Activated CD4-positive, alpha-beta memory T cell treated with anti-CD3 and anti-CD28 coated beads for 36 hours (primary cell): ENCODE data around the gene MEFV. TPM values are rescaled to one million over a fixed set of nuclear protein-coding genes. Genes with fewer than 3 reads are reported as not detected.
A peak's percentile ranks its signal among the peaks of the same experiment; 100 is the strongest.
"Not testable (repeated sequence)": the region's sequence is repeated elsewhere in the genome, so short reads cannot be mapped to it uniquely, and the experiment has no call there.

Experiments
- CTCF ChIA-PET: fragments of 350-600 bp; sonication (Branson Sonifier 250); formaldehyde crosslinking; loops from one replicate; lab custom pipeline; 2021; ENCODE audit warnings: antibody characterized with exemption, inconsistent platforms; lab: Charles Lee
- POLR2A ChIA-PET: fragments of 350-600 bp; sonication (Branson Sonifier 250); formaldehyde crosslinking; loops from one replicate; lab custom pipeline; 2021; ENCODE audit warnings: antibody characterized with exemption; lab: Charles Lee
- DNase-seq: peaks from one replicate; pipeline ENCODE4 v3.0.0-alpha.2; 2020
- H3K27ac Mint-ChIP-seq: one replicate; pipeline ENCODE4 v1.8.0; 2021; ENCODE audit warnings: mixed read lengths
- H3K27me3 Mint-ChIP-seq: one replicate; pipeline ENCODE4 v1.8.0; 2021; ENCODE audit warnings: mixed read lengths
- H3K36me3 Mint-ChIP-seq: one replicate; pipeline ENCODE4 v1.8.0; 2021; ENCODE audit warnings: mixed read lengths
- H3K4me1 Mint-ChIP-seq: one replicate; pipeline ENCODE4 v1.8.0; 2021; ENCODE audit warnings: low read depth, mixed read lengths
- H3K4me3 Mint-ChIP-seq: one replicate; pipeline ENCODE4 v1.8.0; 2021; ENCODE audit warnings: mild to moderate bottlenecking, mixed read lengths
- H3K9me3 Mint-ChIP-seq: one replicate; pipeline ENCODE4 v1.8.0; 2021; ENCODE audit warnings: mixed read lengths
- intact Hi-C: fragments of 100-400 bp; cut with micrococcal nuclease; formaldehyde crosslinking; loops from one replicate; pipeline ENCODE4 v1.15.1; 2023
- total RNA-seq, 2 experiments: library from RNA; stranded (reverse); gene quantifications; one replicate each; pipeline ENCODE4 v1.2.3, GENCODE V29; 2021

Gene MEFV
- total RNA-seq, 2 experiments from 2014 or later: 0.07 to 0.17 TPM

GRCh38 chr16:3282730-3283542, 26.5 kb upstream of the MEFV start, which contains the start of gene ZNF263:
ZNF263 (plus strand) TSS chr16:3283491; CDS start chr16:3283819, 328 bp downstream.
- Mint-ChIP-seq H3K4me3 (peak within 1 kb of the TSS; percentile 91), H3K9me3 (peaks cover 20% of the 10 kb centered on the region), H3K36me3 (peaks cover 42% of the 10 kb centered on the region), H3K27me3 (no peaks in the 10 kb centered on the region), H3K4me1 (peaks cover 31% of the 10 kb centered on the region), H3K27ac (peak within 1 kb of the TSS; percentile 99)
- intact Hi-C loops: loop anchor here (1.0 to 5.0 kb wide), 10 partner anchors 19 to 328 kb away; partner anchors contain the start of genes CLUAP1, NAA60, OR1F1 and SLX4
- DNase-seq: peak; percentile 96
- POLR2A ChIA-PET: interaction anchor here (0.6 to 3.2 kb wide), 8 partner anchors 16 to 1145 kb away, joined by 3 to 25 read pairs (median 6); partner anchors contain the start of genes NAA60, TIGD7, ZNF174 and ZNF597
- CTCF ChIA-PET: interaction anchor here (0.7 to 1.6 kb wide), 7 partner anchors 16 to 255 kb away, joined by 3 to 10 read pairs (median 5); partner anchors contain the start of genes ZNF174 and ZSCAN32

- POLR2A ChIA-PET: interaction anchor here (0.8 to 3.2 kb wide), 7 partner anchors 15 to 161 kb away, joined by 3 to 25 read pairs (median 8); partner anchors contain the start of genes NAA60, TIGD7, ZNF174 and ZNF597
- peak overlapping the region; percentile 99 for H3K27ac Mint-ChIP-seq
- H3K27me3 Mint-ChIP-seq: no peaks in the 10 kb centered on the region
- no peak for DNase-seq
- peaks cover 36% of the 10 kb centered on the region for H3K36me3 Mint-ChIP-seq
- intact Hi-C loops: loop anchor here (1.0 to 5.0 kb wide), 5 partner anchors 67 to 219 kb away; partner anchors contain the start of genes CLUAP1, NAA60, OR1F1 and ZNF597
- H3K9me3 Mint-ChIP-seq: peaks cover 15% of the 10 kb centered on the region
- CTCF ChIA-PET: interaction anchor here (1.0 to 1.6 kb wide), 4 partner anchors 15 to 153 kb away, joined by 5 to 10 read pairs (median 6); partner anchors contain the start of genes ZNF174 and ZSCAN32
- H3K4me3 Mint-ChIP-seq: peak overlapping the region; percentile 91
- H3K4me1 Mint-ChIP-seq: peaks cover 31% of the 10 kb centered on the region
Measured at GRCh38 chr16:3282103-3282729, 25.8 kb upstream of the MEFV start.

GRCh38 chr16:3281222-3281820, 24.9 kb upstream of the MEFV start:
- Mint-ChIP-seq H3K4me3 (peak overlapping the region; percentile 10), H3K27ac (no peak overlapping the region), H3K36me3 (peaks cover 27% of the 10 kb centered on the region), H3K9me3 (peaks cover 8% of the 10 kb centered on the region), H3K27me3 (no peaks in the 10 kb centered on the region), H3K4me1 (peaks cover 28% of the 10 kb centered on the region)
- POLR2A ChIA-PET: no interaction called here
- intact Hi-C loops: loop anchor here (5.0 kb wide), 1 partner anchor 176 kb away; no protein-coding TSS in a partner anchor
- no peak for DNase-seq
- CTCF ChIA-PET: no interaction called here

- Mint-ChIP-seq H3K36me3 (no peaks in the 10 kb centered on the region), H3K27ac (no peak overlapping the region), H3K4me3 (no peak overlapping the region), H3K27me3 (no peaks in the 10 kb centered on the region), H3K9me3 (peaks cover 23% of the 10 kb centered on the region), H3K4me1 (no peaks in the 10 kb centered on the region)
- DNase-seq: no peak
- CTCF ChIA-PET: interaction anchor here (0.9 kb wide), 1 partner anchor 9 kb away, joined by 3 read pairs; no protein-coding TSS in a partner anchor
- POLR2A ChIA-PET: no interaction called here
- intact Hi-C loops: no loop called here
Measured at GRCh38 chr16:3276679-3277078, 20.2 kb upstream of the MEFV start.

GRCh38 chr16:3274947-3275346, 18.5 kb upstream of the MEFV start:
- no peaks in the 10 kb centered on the region for H3K4me1 Mint-ChIP-seq

GRCh38 chr16:3274490-3274889, 18.1 kb upstream of the MEFV start:
- no peaks in the 10 kb centered on the region for H3K27me3 Mint-ChIP-seq

More at GRCh38 chr16:3274947-3275346, 18.5 kb upstream of the MEFV start:
- Mint-ChIP-seq H3K4me3 (no peak overlapping the region), H3K27ac (no peak overlapping the region), H3K27me3 (no peaks in the 10 kb centered on the region), H3K36me3 (no peaks in the 10 kb centered on the region), H3K9me3 (peaks cover 24% of the 10 kb centered on the region)
- intact Hi-C loops: no loop called here
- no peak for DNase-seq
- ChIA-PET CTCF (no interaction called here), POLR2A (no interaction called here)

GRCh38 chr16:3271281-3271680, 14.8 kb upstream of the MEFV start:
- H3K4me1 Mint-ChIP-seq, H3K4me3 Mint-ChIP-seq, POLR2A ChIA-PET, intact Hi-C loops, DNase-seq, CTCF ChIA-PET, H3K27ac Mint-ChIP-seq, H3K27me3 Mint-ChIP-seq: not testable (repeated sequence)
- peaks cover 19% of the 10 kb centered on the region for H3K36me3 Mint-ChIP-seq
- peaks cover 40% of the 10 kb centered on the region for H3K9me3 Mint-ChIP-seq

More at GRCh38 chr16:3274490-3274889, 18.1 kb upstream of the MEFV start:
- H3K9me3 Mint-ChIP-seq: peaks cover 28% of the 10 kb centered on the region
- no peak overlapping the region for H3K4me3 Mint-ChIP-seq
- ChIA-PET CTCF (no interaction called here), POLR2A (no interaction called here)
- no peak overlapping the region for H3K27ac Mint-ChIP-seq
- intact Hi-C loops: no loop called here
- no peak for DNase-seq
- H3K4me1 Mint-ChIP-seq: no peaks in the 10 kb centered on the region
- H3K36me3 Mint-ChIP-seq: no peaks in the 10 kb centered on the region

- POLR2A ChIA-PET: not testable (repeated sequence)
Measured at GRCh38 chr16:3270718-3271117, 14.3 kb upstream of the MEFV start.

GRCh38 chr16:3268294-3268693, 11.9 kb upstream of the MEFV start:
- Mint-ChIP-seq H3K27me3 (no peaks in the 10 kb centered on the region), H3K4me1 (peaks cover 15% of the 10 kb centered on the region), H3K4me3 (no peak overlapping the region), H3K9me3 (peaks cover 30% of the 10 kb centered on the region), H3K36me3 (peaks cover 29% of the 10 kb centered on the region), H3K27ac (no peak overlapping the region)
- ChIA-PET CTCF (interaction anchor here (2.0 to 2.8 kb wide), 2 partner anchors 14 to 100 kb away, joined by 5 to 10 read pairs; no protein-coding TSS in a partner anchor), POLR2A (no interaction called here)
- intact Hi-C loops: no loop called here
- no peak for DNase-seq

More at GRCh38 chr16:3270718-3271117, 14.3 kb upstream of the MEFV start:
- H3K4me3 Mint-ChIP-seq, H3K27ac Mint-ChIP-seq, H3K4me1 Mint-ChIP-seq, CTCF ChIA-PET, intact Hi-C loops, H3K27me3 Mint-ChIP-seq, DNase-seq: not testable (repeated sequence)
- peaks cover 21% of the 10 kb centered on the region for H3K36me3 Mint-ChIP-seq
- H3K9me3 Mint-ChIP-seq: peaks cover 38% of the 10 kb centered on the region

- Mint-ChIP-seq H3K36me3 (peaks cover 29% of the 10 kb centered on the region), H3K27me3 (no peaks in the 10 kb centered on the region), H3K4me3 (no peak overlapping the region), H3K9me3 (peaks cover 23% of the 10 kb centered on the region), H3K27ac (no peak overlapping the region), H3K4me1 (peaks cover 24% of the 10 kb centered on the region)
- no peak for DNase-seq
- ChIA-PET POLR2A (interaction anchor here (1.1 to 1.2 kb wide), 3 partner anchors 15 to 133 kb away, joined by 3 read pairs; partner anchors contain the start of gene ZNF263), CTCF (interaction anchor here (0.6 to 2.8 kb wide), 12 partner anchors 10 to 190 kb away, joined by 3 to 10 read pairs (median 3); no protein-coding TSS in a partner anchor)
- intact Hi-C loops: no loop called here
Measured at GRCh38 chr16:3266873-3267537, 10.6 kb upstream of the MEFV start.
